Fibroblast of the aortic adventitia (primary cell): ENCODE data around the gene KIF26B. TPM values are rescaled to one million over a fixed set of nuclear protein-coding genes. Genes with fewer than 3 reads are reported as not detected.

Experiments
- DNase-seq: peaks from one replicate; pipeline ENCODE4 v3.0.0-alpha.2; 2010; ENCODE audit warnings: low read depth
- H3K4me3 ChIP-seq: 2 replicates; pipeline ENCODE4 v1.5.1; 2011; ENCODE audit warnings: low read depth, mild to moderate bottlenecking, control low read depth, low read length, moderate library complexity
- CTCF ChIP-seq: IDR thresholded peaks from 2 replicates; pipeline ENCODE4 v1.5.1; 2011; ENCODE audit warnings: mild to moderate bottlenecking, low read length, control low read depth, inconsistent platforms; ENCODE audit not compliant: insufficient read depth
- total RNA-seq: library from RNA; depleted of rRNA; stranded (reverse); fragments of >200 nt; gene quantifications from 2 replicates; pipeline ENCODE4 v1.2.3, GENCODE V29; 2012; ENCODE audit warnings: low replicate concordance

Gene KIF26B
- total RNA-seq, 1 donor, result 4.6 TPM

- no peak for TF ChIP-seq CTCF
- no peak overlapping the region for H3K4me3 ChIP-seq
- no peak for DNase-seq
These were observed 61.8 kb downstream of the KIF26B start for GRCh38 chr1:245216366-245217115.

GRCh38 chr1:245217853-245218608, 63.2 kb downstream of the KIF26B start:
- no peak for DNase-seq
- no peak overlapping the region for H3K4me3 ChIP-seq
- TF ChIP-seq CTCF, result no peak

GRCh38 chr1:245220381-245220985, 65.7 kb downstream of the KIF26B start:
- no peak overlapping the region for H3K4me3 ChIP-seq
- no peak for TF ChIP-seq CTCF
- no peak for DNase-seq

- H3K4me3 ChIP-seq, result no peak overlapping the region
- DNase-seq, result no peak
- TF ChIP-seq CTCF, result no peak
These were observed 67.0 kb downstream of the KIF26B start for GRCh38 chr1:245221805-245222204.

GRCh38 chr1:245222931-245223595, 68.3 kb downstream of the KIF26B start:
- no peak overlapping the region for H3K4me3 ChIP-seq
- no peak for DNase-seq

More at GRCh38 chr1:245222931-245223595, 68.3 kb downstream of the KIF26B start:
- no peak for TF ChIP-seq CTCF
